GM21619 (cell line): Measurements from ENCODE around the gene KLHL11.
"Not testable (repeated sequence)": the region's sequence is repeated elsewhere in the genome, so short reads cannot be mapped to it uniquely, and the experiment has no call there.

Experiments
- ATAC-seq: cut with Tn5 transposase; IDR thresholded peaks from one replicate; pipeline ENCODE4 v1.9.1; 2021; ENCODE audit not compliant: unreplicated experiment

KLHL11 gene

GRCh38 chr17:41837761-41838538 is 27.3 kb downstream of the KLHL11 start, which contains the start of gene KLHL10:
Gene KLHL10 (plus strand): TSS chr17:41837825. CDS start chr17:41837933, 108 bp downstream.
- no peak for ATAC-seq

GRCh38 chr17:41836550-41837196 is 28.6 kb downstream of the KLHL11 start:
- no peak for ATAC-seq

- peak; percentile 59 for ATAC-seq
Measured at GRCh38 chr17:41835800-41836549, 29.2 kb downstream of the KLHL11 start, which contains the start of gene NT5C3B. Gene NT5C3B (minus strand): TSS chr17:41836232. CDS start chr17:41836193, 39 bp downstream.

- peak; percentile 33 for ATAC-seq
Measured at GRCh38 chr17:41835214-41835799, 29.9 kb downstream of the KLHL11 start.

GRCh38 chr17:41829961-41830360 is 35.3 kb downstream of the KLHL11 start:
- ATAC-seq, result not testable (repeated sequence)

- no peak for ATAC-seq
Measured at GRCh38 chr17:41825175-41825845, 39.9 kb downstream of the KLHL11 start.

- no peak for ATAC-seq
Measured at GRCh38 chr17:41824086-41824485, 41.1 kb downstream of the KLHL11 start.

- no peak for ATAC-seq
Measured at GRCh38 chr17:41823580-41823979, 41.6 kb downstream of the KLHL11 start.

- no peak for ATAC-seq
Measured at GRCh38 chr17:41823141-41823524, 42.1 kb downstream of the KLHL11 start.

- no peak for ATAC-seq
Measured at GRCh38 chr17:41822216-41823140, 42.7 kb downstream of the KLHL11 start.

GRCh38 chr17:41821776-41822175 is 43.4 kb downstream of the KLHL11 start:
- no peak for ATAC-seq

- no peak for ATAC-seq
Measured at GRCh38 chr17:41818024-41818423, 47.2 kb downstream of the KLHL11 start.

GRCh38 chr17:41816637-41817320 is 48.4 kb downstream of the KLHL11 start:
- ATAC-seq, result no peak

GRCh38 chr17:41814195-41814594 is 51.0 kb downstream of the KLHL11 start:
- ATAC-seq, result no peak

- no peak for ATAC-seq
Measured at GRCh38 chr17:41813699-41814124, 51.5 kb downstream of the KLHL11 start.

- no peak for ATAC-seq
Measured at GRCh38 chr17:41813152-41813680, 52.0 kb downstream of the KLHL11 start.

GRCh38 chr17:41812381-41813151 is 52.7 kb downstream of the KLHL11 start, which contains the start of gene FKBP10:
Gene FKBP10 (plus strand): TSS chr17:41813004. CDS start chr17:41813035, 31 bp downstream.
- ATAC-seq, result no peak
